K562 (cell line): ENCODE data around the gene PEX6. TPM values are rescaled to one million over a fixed set of nuclear protein-coding genes. Genes with fewer than 3 reads are reported as not detected.

ENCODE experiments used
- ATF4 ChIP-seq: fragments of 450-650 bp; formaldehyde crosslinking; IDR thresholded peaks from 2 replicates; pipeline ENCODE4 v1.4.0; 2022; ENCODE audit warnings: mild to moderate bottlenecking, moderate library complexity
- CEBPZ ChIP-seq: fragments of 150-350 bp; IDR thresholded peaks from 2 replicates; pipeline ENCODE4 v1.6.1; 2014; ENCODE audit warnings: low read depth, mild to moderate bottlenecking, low read length, borderline replicate concordance
- KAT8 ChIP-seq: fragments of 450-650 bp; IDR thresholded peaks from 2 replicates; pipeline ENCODE4 v1.6.1; 2016; ENCODE audit warnings: low read depth, mild to moderate bottlenecking
- MAFK ChIP-seq: IDR thresholded peaks from 2 replicates; pipeline ENCODE4 v1.6.1; 2011; ENCODE audit warnings: low read length, improper control_type of control experiment
- MBD1 ChIP-seq: fragments of 250-450 bp; sonication (Bioruptor Pico); IDR thresholded peaks from 2 replicates; pipeline ENCODE4 v1.8.0; 2022; ENCODE audit warnings: inconsistent platforms
- SIRT6 ChIP-seq: IDR thresholded peaks from one replicate; pipeline ENCODE4 v1.6.1; 2012; ENCODE audit warnings: low read depth, mild to moderate bottlenecking, control low read depth, inconsistent platforms, low read length, moderate library complexity
- STAT6 ChIP-seq: sonication (generic); formaldehyde crosslinking; IDR thresholded peaks from 2 replicates; pipeline ENCODE4 v1.8.1; 2023; ENCODE audit warnings: mild to moderate bottlenecking, missing genetic modification reagents
- ZNF24 ChIP-seq: fragments of 450-650 bp; IDR thresholded peaks from 2 replicates; pipeline ENCODE4 v1.6.1; 2016
- ZNF407 ChIP-seq: fragments of 450-650 bp; IDR thresholded peaks from 2 replicates; pipeline ENCODE4 v1.6.1; 2016; ENCODE audit warnings: low read depth
- polyA plus RNA-seq, 8 experiments: library from polyadenylated mRNA; depleted of rRNA in 4 of 8; stranded (reverse) in 5 of 8; unstranded in 3 of 8; fragments of >200 nt; fragmentation: Nextera tagmentation in 2 of 8; fragmentation: Illumina TruSeq in 1 of 8; extraction: Ambion mirVana in 2 of 8; extraction: Trizol in 1 of 8; gene quantifications; 2 replicates each; pipeline versions ENCODE4 v1.2.1 to v1.2.3, GENCODE V29; 2011 to 2014; ENCODE audit warnings: inconsistent platforms in 1 of 8, missing spikeins in 1 of 8
- total RNA-seq, 7 experiments: library from RNA; depleted of rRNA in 6 of 7; stranded (reverse); fragments of >200 nt in 6 of 7; fragmentation: Illumina TruSeq in 2 of 7; extraction: Trizol in 2 of 7; gene quantifications; 2 replicates each; pipeline versions ENCODE4 v1.2.1 to v1.2.3, GENCODE V29; 2011 to 2021; ENCODE audit warnings: low replicate concordance in 1 of 7

The PEX6 gene
- total and polyA plus RNA-seq, 9 of the 15 experiments (the other 6 are each of a cell fraction or from before 2014, with no cell fraction given) = 0.17 to 20.8 (median 6.9) TPM

GRCh38 chr6:42970871-42971612, 7.9 kb downstream of the PEX6 start (continued):
- TF ChIP-seq ZNF407 (no peak), STAT6 (CRISPR knock-in tag) (no peak), ATF4 (CRISPR knock-in tag) (peak; percentile 63), CEBPZ (no peak), MAFK (peak; percentile 85), ZNF24 (no peak), MBD1 (CRISPR knock-in tag) (no peak), SIRT6 (no peak), KAT8 (no peak)
